GM18526 (cell line): Measurements from ENCODE around the gene ERMP1.

ENCODE experiments used
- POLR2A ChIP-seq: IDR thresholded peaks from 3 replicates; pipeline ENCODE4 v1.6.1; 2011; ENCODE audit not compliant: insufficient read length; ENCODE audit errors: extremely low read depth

ERMP1 gene

GRCh38 chr9:5840788-5841187 lies 7.9 kb upstream of the ERMP1 start:
- no peak for TF ChIP-seq POLR2A

GRCh38 chr9:5839572-5839902 lies 6.6 kb upstream of the ERMP1 start:
- TF ChIP-seq POLR2A: no peak

- no peak for TF ChIP-seq POLR2A
These were observed 6.1 kb upstream of the ERMP1 start for GRCh38 chr9:5838884-5839571.

DNA sequence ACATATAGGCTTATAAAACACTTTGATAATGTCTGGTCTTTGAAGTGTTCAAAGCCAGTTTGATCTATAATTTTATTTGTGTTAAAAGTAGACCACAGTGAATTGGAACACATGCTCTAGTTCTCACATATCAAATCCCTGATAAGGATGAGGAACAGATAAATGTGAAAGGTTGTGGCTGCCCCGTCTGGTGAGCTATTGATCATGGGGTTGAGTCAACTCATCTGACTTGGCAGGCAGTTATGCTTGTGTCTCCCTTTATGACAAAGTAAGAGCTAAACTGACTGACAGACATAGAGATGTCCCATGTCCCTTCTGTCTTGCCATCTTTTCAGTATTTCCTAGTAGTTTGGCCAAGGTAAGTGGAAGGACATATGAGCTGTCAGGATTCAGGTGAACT lies 2.9 kb upstream of the ERMP1 start:
- TF ChIP-seq POLR2A: no peak

GRCh38 chr9:5834214-5834613 lies 1.3 kb upstream of the ERMP1 start:
- no peak for TF ChIP-seq POLR2A

GRCh38 chr9:5832071-5832537 lies 813 bp downstream of the ERMP1 start:
- TF ChIP-seq POLR2A: no peak

- no peak for TF ChIP-seq POLR2A
These were observed 6.9 kb downstream of the ERMP1 start for GRCh38 chr9:5825895-5826622.

- no peak for TF ChIP-seq POLR2A
These were observed 7.7 kb downstream of the ERMP1 start for GRCh38 chr9:5825223-5825622.

DNA sequence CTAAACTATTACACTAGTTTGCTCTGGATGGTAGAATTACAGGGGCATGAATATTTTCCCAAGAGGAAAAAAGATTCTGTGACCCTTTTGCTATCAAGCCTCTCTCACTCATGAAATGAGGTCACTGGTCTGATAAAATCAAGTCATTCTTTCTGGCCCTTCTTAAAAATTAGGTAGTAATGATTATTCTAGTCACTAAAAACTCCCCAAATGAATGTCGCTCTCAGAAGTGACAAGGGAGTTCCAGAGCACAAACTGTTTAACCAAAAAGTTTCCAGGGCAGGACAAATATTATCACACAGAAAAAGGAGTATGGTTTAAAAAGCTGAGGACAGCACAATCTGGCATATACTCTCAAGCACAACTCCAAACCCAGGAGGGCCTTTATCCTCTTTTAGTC lies 12.5 kb downstream of the ERMP1 start:
- no peak for TF ChIP-seq POLR2A

GRCh38 chr9:5819174-5819573 lies 13.7 kb downstream of the ERMP1 start:
- TF ChIP-seq POLR2A: no peak

DNA sequence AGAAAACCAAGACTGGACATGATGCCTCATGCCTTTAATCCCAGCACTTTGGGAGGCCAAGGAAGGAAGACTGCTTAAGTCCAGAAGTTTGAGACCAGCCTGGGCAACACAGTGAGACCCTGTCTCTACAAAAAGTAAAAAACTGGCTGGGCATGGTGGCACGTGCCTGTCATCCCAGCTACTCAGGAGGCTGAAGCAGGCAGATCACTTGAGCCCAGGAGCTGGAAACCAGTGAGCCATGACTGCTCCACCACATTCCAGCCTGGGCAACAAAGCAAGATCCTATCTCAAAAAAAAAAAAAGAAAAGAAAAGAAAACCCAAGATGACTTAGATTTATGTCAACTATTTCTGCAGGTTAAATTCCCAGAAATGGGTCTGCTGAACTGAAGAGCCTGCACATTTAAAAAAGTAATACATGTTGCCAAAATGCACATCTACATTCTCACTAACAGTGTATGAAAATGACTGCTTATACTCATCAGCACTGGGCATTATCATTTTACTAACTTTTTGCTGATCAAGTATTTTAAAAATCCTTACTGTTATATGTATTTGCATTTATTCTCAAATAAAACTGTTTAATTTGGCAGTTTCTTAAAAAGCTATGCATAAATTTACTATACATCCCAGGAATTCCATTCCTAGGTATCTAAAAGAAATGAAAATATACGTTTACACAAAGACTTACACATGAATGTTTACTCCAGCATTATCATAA lies 14.3 kb downstream of the ERMP1 start:
- TF ChIP-seq POLR2A: no peak

DNA sequence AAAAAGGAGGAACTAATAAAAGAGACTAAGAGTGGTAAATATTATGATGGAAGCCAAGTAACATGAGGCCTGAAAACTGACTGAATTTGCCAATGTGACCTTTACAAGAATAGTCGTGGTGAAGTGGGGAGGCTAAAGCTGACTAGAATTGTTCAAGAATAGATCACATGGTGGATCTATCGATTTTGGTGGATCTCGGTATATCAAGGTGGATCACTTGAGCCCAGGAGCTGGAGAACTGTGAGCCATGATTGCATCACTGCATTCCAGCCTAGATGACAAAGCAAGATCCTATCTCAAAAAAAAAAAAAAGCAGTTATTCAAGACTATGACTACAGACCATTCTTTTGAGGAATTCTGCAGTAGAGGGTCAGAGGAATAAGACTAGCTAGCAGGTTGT lies 15.1 kb downstream of the ERMP1 start:
- no peak for TF ChIP-seq POLR2A

- no peak for TF ChIP-seq POLR2A
These were observed 17.5 kb downstream of the ERMP1 start for GRCh38 chr9:5815461-5815860.

DNA sequence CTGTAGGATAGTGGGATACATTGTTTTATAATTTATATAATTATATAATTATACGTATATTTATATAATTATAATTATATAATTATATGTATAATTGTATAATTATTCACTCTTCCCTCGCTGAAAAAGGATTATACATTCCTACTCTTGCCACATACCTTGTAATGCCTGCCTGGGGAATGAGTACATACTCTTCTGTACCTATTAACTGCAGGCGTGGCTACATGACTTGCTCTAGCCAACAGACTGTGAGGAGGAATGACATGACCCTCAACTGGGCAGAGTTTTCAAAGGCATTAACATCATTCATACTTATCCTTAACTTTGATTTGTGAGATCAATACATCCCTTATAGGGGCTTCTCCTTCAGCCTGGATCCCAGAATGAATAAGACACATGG lies 19.1 kb downstream of the ERMP1 start:
- no peak for TF ChIP-seq POLR2A

- TF ChIP-seq POLR2A: no peak
These were observed 21.2 kb downstream of the ERMP1 start for GRCh38 chr9:5811751-5812150.

GRCh38 chr9:5805478-5805877 lies 27.4 kb downstream of the ERMP1 start:
- no peak for TF ChIP-seq POLR2A
